Measurements from ENCODE around the gene ZDHHC24.
A peak's percentile ranks its signal among the peaks of the same experiment; 100 is the strongest.
"Not testable (repeated sequence)": the region's sequence is repeated elsewhere in the genome, so short reads cannot be mapped to it uniquely, and the experiment has no call there.

Gene ZDHHC24

DNA sequence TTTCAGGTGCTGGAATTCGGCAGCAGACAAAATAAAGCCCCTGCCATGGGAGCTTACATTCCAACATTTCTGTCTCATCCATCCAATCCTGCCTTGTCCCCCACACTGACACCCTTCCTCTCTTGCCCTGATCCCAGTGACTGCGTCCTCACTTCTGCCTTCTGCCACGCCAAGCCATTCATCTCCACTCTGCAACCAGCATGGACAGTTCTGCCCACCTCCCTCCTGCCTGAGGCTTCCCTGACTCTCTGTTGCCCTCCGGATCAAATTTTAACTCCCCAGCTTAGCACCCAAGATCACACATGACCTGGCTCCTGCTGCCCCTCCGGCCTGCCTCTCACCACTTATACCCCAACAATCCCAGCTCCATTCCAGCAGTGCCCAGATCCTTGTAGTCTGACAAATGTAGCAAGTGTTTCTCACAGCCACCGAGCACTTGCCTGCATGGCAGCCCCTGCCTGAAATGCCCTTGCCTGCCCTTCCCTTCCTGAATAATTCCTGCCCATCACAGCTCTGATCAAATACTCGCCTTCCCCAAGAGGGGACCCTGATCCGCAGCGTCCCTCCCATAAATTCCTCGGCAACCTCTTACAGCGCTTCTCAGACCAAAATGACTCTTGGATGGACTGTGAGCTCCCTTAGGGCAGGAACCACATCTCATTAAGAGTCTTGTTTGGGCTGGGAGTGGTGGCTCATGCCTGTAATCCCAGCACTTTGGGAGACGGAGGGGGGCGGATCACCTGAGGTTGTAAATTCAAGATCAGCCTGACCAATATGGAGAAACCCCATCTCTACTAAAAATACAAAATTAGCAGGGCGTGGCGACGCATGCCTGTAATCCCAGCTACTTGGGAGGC lies 3.2 kb upstream of the ZDHHC24 start:
- TF ChIP-seq, protein P1, sequence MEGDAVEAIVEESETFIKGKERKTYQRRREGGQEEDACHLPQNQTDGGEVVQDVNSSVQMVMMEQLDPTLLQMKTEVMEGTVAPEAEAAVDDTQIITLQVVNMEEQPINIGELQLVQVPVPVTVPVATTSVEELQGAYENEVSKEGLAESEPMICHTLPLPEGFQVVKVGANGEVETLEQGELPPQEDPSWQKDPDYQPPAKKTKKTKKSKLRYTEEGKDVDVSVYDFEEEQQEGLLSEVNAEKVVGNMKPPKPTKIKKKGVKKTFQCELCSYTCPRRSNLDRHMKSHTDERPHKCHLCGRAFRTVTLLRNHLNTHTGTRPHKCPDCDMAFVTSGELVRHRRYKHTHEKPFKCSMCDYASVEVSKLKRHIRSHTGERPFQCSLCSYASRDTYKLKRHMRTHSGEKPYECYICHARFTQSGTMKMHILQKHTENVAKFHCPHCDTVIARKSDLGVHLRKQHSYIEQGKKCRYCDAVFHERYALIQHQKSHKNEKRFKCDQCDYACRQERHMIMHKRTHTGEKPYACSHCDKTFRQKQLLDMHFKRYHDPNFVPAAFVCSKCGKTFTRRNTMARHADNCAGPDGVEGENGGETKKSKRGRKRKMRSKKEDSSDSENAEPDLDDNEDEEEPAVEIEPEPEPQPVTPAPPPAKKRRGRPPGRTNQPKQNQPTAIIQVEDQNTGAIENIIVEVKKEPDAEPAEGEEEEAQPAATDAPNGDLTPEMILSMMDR (IDR thresholded peaks at IDR 0.05; ENCODE audit: low read depth, low read length) = no peak
- DNase-seq (ENCODE audit: extremely low read depth, low read depth) = no peak

DNA sequence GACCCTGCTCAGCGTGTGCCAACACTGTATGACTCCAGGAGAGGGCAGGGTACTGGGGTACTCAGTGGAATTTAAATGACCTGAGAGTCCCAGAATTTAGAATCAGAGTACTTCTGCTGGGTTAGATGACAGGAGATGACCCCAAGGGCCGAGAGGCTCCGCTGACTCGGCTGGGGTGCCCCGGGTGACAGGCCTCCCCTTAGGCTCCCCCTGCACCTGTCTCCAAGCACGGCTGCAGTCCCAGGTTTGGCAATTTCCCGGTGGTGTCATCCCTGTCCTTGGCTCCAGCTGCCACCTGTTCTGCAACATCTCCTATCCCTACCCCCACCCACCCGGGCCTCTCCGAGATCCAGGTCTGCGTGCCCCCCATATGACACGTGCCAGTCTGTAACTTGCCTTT lies 2.2 kb upstream of the ZDHHC24 start:
- TF ChIP-seq, protein P1 (IDR thresholded peaks at IDR 0.05; ENCODE audit: low read depth, low read length) = no peak
- no peak for DNase-seq (ENCODE audit: extremely low read depth, low read depth)

DNA sequence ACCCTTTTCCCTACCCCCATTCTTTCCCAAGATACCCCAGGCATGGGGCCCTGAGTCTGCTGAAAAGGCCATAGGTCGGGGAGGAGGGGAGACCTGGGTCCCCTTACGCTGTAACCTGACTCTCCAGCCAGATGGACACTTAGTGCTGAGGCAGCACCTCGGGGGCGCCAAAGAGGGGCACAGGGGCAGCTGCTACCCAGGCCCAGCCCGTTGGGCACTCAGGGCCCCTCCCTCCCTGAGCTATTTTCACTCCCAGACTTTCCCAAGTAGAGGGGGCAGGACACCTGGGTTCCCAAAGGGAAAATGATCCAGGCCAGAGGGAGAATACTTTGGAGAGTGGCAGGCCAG lies 1.8 kb upstream of the ZDHHC24 start:
- DNase-seq (ENCODE audit: extremely low read depth, low read depth) = no peak
- TF ChIP-seq, protein P1 (IDR thresholded peaks at IDR 0.05; ENCODE audit: low read depth, low read length) = no peak

DNA sequence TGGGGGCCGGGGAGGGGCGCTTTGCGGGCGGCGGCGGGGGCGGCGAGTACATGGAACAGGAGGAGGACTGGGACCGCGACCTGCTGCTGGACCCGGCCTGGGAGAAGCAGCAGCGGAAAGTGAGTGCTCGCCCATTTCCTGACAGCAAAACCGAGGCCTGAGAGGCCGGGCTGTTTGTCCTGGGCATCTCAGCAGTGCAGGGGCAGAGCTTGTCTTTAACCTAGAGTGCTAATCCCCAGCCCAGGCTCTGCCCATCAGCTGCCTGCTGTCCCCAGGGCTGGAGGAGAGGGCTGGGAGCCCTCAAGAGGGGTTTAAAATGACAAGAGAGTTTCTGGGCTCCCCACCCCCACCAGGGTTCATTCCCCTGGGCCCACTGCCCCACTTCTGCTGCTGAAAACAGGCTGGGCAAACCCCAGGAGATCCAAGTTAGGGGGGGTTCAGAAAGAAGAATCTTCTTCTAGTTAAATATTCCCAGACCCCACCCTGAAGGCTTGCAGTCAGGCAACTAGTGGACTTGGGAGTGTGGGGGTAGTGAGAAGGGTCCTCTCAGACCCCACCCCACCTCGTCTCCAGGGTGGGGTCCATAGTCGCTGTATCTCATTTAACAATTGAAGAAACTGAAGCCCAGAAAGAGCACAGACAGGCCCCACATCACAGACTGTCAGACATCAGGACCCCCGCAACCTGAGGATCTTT lies 1.3 kb upstream of the ZDHHC24 start:
- TF ChIP-seq, protein P1 (IDR thresholded peaks at IDR 0.05; ENCODE audit: low read depth, low read length) = no peak
- DNase-seq (ENCODE audit: extremely low read depth, low read depth) = no peak

DNA sequence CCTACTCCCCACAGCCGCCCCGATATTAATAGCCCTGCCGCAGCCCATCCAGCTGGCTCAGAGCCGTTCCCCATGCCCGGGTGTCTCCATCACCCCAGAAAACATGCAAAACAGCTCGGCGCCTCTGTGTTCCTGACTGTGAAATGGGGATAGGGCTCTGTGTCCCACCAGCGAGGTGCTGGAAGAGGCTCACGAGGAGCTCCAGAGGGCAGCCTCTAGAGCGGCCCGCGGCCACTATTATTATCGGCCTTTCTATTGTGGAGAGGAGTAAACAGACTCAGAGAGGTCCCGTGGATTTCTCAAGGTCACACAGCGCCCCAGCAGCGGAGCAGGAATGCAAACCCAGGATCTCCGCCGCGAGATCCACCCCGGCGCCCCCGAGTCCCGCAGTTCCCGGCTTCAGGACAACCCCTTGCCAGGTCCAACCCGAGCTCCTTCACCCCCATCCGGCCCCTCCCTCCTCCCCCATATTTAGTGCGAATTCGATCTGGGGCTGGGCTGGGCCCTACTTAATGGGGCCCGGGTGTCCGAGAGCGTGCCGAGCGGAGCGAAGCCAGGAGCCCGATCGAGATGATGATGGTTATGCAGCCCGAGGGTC lies 619 bp upstream of the ZDHHC24 start, which contains the start of gene ACTN3:
TSS of gene ACTN3 (plus strand) at position 536 of the 598 bp plus-strand sequence. CDS start at position 571, 35 bp downstream.
- no peak for DNase-seq (ENCODE audit: extremely low read depth, low read depth)
- TF ChIP-seq, protein P1 (IDR thresholded peaks at IDR 0.05; ENCODE audit: low read depth, low read length) = no peak

DNA sequence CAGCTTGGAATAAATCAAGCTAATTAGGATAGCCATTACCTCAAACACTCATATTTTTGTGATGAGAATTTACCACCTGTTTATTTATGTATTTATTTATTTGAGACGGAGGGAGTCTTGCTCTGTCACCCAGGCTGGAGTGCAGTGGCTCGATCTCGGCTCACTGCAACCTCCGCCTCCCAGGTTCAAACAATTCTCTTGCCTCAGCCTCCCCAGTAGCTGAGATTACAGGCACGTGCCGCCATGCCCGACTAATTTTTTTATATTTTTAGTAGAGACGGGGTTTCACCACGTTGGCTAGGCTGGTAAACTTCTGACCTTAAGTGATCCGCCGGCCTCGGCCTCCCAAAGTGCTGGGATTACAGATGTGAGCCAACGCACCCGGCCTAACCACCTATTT lies 896 bp downstream of the ZDHHC24 start:
- DNase-seq (ENCODE audit: extremely low read depth, low read depth) = not testable (repeated sequence)

DNA sequence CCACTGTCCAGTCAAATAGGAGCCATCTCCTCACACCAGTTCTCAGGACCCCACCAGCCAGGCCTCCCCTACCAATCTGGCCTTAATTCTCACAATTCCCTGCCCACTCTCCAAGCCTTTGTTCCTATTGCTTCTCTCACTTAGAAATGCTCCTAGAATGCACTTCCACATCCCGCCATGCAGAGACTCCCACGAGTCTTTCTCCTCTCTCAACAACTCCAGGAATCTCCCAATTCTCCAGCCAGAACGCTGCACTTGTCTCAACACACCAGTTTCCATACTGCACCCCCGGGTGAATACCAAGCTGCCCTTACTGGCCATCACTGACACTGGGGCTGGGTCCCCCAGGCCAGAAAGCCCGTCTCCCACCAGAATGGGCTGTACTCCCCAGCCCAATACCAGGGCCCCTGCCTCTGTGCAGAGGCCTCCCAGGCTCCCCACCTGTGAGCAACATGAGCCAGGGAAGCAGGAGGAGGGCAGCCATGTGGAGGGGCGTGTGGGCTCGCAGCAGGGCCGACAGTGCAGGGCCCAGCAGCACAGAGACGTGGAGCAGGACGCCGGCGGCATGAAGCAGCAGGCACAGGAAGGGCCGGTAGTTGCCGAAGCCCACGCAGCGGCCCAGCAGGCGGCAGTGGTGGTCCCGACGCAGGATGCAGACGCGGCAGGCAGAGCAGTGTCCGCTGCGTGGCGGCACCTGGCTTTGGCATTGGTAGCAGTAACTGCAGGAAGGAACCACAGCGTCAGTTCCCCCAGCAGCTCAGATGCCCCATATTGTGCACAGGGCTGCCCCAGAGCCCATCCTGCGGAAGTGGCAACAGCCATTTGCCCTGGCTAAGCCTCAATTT lies 2.4 kb downstream of the ZDHHC24 start:
- TF ChIP-seq, protein P1 (IDR thresholded peaks at IDR 0.05; ENCODE audit: low read depth, low read length) = peak; percentile 35
- DNase-seq (ENCODE audit: extremely low read depth, low read depth) = no peak
